HFF-Myc (cell line): ENCODE results near the gene TCEA2.

Experiments
- DNase-seq: peaks from one replicate; pipeline ENCODE4 v3.0.0-alpha.2; 2011; ENCODE audit warnings: low read depth; ENCODE audit errors: extremely low read depth
- H3K4me3 ChIP-seq: replicated peaks from 2 replicates; pipeline ENCODE4 v1.5.1; 2011; ENCODE audit warnings: low read depth, mild to moderate bottlenecking, control low read depth, low read length
- TF ChIP-seq, protein P1 (sequence below): IDR thresholded peaks from 2 replicates; pipeline ENCODE4 v1.5.1; 2012; ENCODE audit warnings: mild to moderate bottlenecking, low read depth, low read length, control low read depth; ENCODE audit errors: missing control alignments

Gene TCEA2

DNA sequence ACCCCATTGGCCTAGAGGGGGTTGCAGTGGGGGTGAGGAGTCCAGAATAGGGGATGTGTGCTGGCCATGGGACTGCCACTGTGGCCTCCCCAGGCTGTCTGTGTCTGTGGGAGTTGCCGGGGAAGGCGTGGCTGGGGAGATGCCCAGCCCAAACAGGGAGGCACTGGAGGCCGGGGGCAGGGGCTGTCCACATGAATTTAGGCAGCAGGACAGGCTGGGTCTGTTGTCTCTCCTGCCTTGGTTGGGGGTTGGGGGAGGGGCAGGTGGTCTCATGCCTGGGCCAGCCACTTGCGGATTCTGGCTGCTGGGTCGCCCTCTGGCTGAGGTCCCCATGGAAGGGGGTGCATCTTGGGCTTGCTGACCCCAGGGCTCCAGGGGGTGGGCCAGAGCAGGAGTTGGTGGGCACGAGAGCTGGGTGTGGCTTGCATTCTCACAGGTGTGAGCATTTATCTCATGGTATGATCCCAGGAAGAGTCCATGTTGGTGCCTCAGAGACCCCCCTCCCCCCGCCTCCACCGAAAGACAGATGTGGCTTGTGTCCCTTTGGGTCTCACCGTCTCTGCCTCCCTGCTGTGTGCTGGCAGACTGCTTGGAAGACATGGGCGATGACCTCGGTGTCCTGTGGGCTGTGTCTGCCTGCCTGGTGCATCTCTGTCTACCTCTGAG is 17.5 kb upstream of the TCEA2 start:
- no peak for DNase-seq
- TF ChIP-seq, protein P1, sequence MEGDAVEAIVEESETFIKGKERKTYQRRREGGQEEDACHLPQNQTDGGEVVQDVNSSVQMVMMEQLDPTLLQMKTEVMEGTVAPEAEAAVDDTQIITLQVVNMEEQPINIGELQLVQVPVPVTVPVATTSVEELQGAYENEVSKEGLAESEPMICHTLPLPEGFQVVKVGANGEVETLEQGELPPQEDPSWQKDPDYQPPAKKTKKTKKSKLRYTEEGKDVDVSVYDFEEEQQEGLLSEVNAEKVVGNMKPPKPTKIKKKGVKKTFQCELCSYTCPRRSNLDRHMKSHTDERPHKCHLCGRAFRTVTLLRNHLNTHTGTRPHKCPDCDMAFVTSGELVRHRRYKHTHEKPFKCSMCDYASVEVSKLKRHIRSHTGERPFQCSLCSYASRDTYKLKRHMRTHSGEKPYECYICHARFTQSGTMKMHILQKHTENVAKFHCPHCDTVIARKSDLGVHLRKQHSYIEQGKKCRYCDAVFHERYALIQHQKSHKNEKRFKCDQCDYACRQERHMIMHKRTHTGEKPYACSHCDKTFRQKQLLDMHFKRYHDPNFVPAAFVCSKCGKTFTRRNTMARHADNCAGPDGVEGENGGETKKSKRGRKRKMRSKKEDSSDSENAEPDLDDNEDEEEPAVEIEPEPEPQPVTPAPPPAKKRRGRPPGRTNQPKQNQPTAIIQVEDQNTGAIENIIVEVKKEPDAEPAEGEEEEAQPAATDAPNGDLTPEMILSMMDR = no peak
- H3K4me3 ChIP-seq = no peak overlapping the region

- TF ChIP-seq, protein P1 = no peak
- H3K4me3 ChIP-seq = no peak overlapping the region
- no peak for DNase-seq
Observed at GRCh38 chr20:64047046-64047389, 16.0 kb upstream of the TCEA2 start.

GRCh38 chr20:64047968-64048401 is 15.0 kb upstream of the TCEA2 start:
- TF ChIP-seq, protein P1 = no peak
- no peak for DNase-seq
- H3K4me3 ChIP-seq = no peak overlapping the region

DNA sequence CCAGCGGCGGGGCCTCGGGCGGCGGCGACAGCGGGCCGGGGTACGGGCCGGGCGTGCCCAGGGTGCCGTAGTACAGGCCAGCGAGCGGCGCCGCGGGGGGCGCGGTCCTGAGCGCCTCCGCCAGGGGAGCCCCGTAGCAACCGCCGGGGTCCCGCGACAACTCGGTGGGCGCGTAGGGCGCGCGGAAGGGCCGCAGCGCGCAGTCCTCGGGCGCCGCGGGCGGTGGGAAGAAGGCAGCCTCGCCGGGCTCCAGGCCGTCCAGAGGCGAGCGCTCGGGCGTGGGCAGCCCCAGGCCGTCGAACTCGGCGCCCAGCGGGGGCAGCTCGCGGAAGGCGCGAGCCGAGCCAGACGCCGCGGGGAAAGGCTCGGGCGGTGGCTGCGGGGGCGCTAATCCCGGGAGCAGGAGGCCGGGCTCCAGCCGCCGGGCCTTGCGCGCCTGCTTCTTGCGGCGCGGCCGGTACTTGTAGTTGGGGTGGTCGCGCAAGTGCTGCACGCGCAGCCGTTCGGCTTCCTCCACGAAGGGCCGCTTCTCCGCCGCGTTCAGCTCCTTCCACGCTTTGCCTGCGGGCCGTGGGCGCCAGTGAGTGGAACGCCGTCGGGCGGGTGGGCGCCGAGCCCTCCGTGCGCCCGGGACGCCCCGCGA is 14.5 kb upstream of the TCEA2 start:
- TF ChIP-seq, protein P1 = no peak
- H3K4me3 ChIP-seq = no peak overlapping the region
- no peak for DNase-seq

DNA sequence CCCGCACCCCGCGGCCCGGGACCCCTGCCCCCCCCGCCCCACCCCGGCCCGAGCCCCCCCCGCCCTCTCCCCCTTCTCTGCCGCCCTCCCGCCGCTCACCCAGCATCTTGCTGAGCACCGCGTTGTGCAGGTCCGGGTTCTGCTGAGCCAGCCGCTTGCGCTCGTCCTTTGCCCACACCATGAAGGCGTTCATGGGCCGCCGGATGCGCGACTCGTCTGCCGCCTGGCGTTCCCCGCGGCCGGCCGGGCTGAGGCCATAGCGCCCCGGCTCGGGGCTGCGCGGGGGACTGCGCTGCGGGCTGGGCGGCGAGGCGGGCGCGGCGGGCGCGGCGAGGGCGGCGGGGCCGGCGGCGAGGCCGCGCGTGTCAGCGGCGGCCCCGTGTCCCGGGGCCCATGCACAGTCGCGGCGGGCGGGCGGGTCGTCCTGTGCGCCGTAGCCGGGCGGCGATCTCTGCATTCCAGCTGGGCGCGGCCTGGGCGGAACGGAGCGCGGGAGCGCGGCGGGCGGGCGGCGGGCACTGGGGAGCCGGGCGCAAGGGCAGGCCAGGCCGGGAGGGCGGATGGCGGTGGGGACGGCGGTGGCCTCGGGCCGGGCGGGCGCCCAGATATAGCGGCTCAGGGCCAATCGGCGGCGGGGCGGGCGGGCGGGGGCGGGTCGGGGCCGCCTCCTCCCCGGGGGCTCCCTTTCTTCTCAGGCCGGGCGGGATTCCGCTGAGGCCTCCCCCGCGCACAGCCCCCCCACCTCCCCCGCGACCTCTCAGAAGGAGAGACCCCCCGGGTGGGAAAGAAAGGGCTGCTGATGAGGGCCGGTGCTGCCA is 13.7 kb upstream of the TCEA2 start, which contains the start of gene SOX18:
SOX18 (minus strand) TSS at position 580 of the 818 bp plus-strand sequence; CDS start at position 457, 123 bp downstream.
- no peak within 1 kb of the TSS for H3K4me3 ChIP-seq
- TF ChIP-seq, protein P1 = no peak
- DNase-seq = no peak

DNA sequence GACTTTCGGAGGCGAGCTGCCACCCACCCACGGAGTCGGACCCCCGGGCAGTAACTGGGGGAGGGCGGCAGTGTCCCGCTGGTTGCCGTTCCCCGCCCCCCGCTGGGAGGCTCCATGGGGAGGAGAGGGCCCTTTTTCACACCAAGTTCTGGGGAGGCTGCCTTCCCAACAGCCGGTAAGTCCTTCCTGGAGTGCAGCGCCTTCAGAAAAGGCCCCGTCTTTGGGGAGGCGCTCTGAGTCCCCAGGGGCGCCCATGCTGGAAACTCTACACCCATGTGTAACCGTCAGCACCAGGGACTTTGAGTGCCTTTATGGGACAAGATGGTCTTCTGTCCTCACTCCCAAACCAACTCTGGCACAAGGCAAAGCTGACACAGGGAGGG is 13.1 kb upstream of the TCEA2 start:
- H3K4me3 ChIP-seq = no peak overlapping the region
- DNase-seq = no peak
- TF ChIP-seq, protein P1 = no peak
